ENCODE results near the gene TBCD. TPM values are rescaled to one million over a fixed set of nuclear protein-coding genes. Genes with fewer than 3 reads are reported as not detected.

The TBCD gene
- total and polyA plus RNA-seq, 12 donors: 41.3 to 107 (median 52.4) TPM

- 90 to 92% methylated on average over 19 of the region's 19 CpGs for WGBS, 2 donors
- DNase-seq: no peak
- peaks cover 0 to 82% (median 26%) of the 10 kb centered on the region in 9 donors for H3K36me3 ChIP-seq
These were observed 156.1 kb downstream of the TBCD start for GRCh38 chr17:82907797-82908542.

GRCh38 chr17:82908543-82909160 is 156.8 kb downstream of the TBCD start:
- WGBS, 2 donors: 90% methylated on average over 13 of the region's 13 CpGs
- H3K4me1 ChIP-seq: peaks cover 0 to 15% (median 5%) of the 10 kb centered on the region in 9 donors
- ATAC-seq (no peak), DNase-seq (no peak)
- intact Hi-C loops (cut with DNase I): no loop called here
- no peak overlapping the region for H3K27ac ChIP-seq
- no peak overlapping the region for H3K4me3 ChIP-seq
- H3K36me3 ChIP-seq: peaks cover 0 to 83% (median 25%) of the 10 kb centered on the region in 9 donors
- H3K9me3 ChIP-seq: no peaks in the 10 kb centered on the region
- TF ChIP-seq CTCF (IDR thresholded peaks at IDR 0.05): no peak
- no peaks in the 10 kb centered on the region for H3K27me3 ChIP-seq

More at GRCh38 chr17:82907797-82908542, 156.1 kb downstream of the TBCD start:
- H3K27me3 ChIP-seq: no peaks in the 10 kb centered on the region
- H3K4me1 ChIP-seq: peaks cover 0 to 15% (median 5%) of the 10 kb centered on the region in 9 donors
- H3K27ac ChIP-seq: no peak overlapping the region
- no peak for ATAC-seq
- H3K4me3 ChIP-seq: no peak overlapping the region
- intact Hi-C loops (cut with DNase I): no loop called here
- TF ChIP-seq CTCF (IDR thresholded peaks at IDR 0.05): no peak
- no peaks in the 10 kb centered on the region for H3K9me3 ChIP-seq

- H3K4me3 ChIP-seq: no peak overlapping the region
- intact Hi-C loops (cut with DNase I): no loop called here
- TF ChIP-seq CTCF (IDR thresholded peaks at IDR 0.05): no peak
- H3K4me1 ChIP-seq: peaks cover 0 to 19% (median 5%) of the 10 kb centered on the region in 9 donors
- H3K27ac ChIP-seq: no peak overlapping the region
- no peaks in the 10 kb centered on the region for H3K9me3 ChIP-seq
- DNase-seq (no peak), ATAC-seq (no peak)
- no peaks in the 10 kb centered on the region for H3K27me3 ChIP-seq
- 91 to 93% methylated on average over 26 of the region's 26 CpGs for WGBS, 2 donors
- peaks cover 0 to 83% (median 25%) of the 10 kb centered on the region in 9 donors for H3K36me3 ChIP-seq
These were observed 157.5 kb downstream of the TBCD start for GRCh38 chr17:82909322-82909904.

- Histone ChIP-seq H3K27ac (no peak overlapping the region), H3K9me3 (no peaks in the 10 kb centered on the region), H3K4me1 (peaks cover 0 to 25% (median 10%) of the 10 kb centered on the region in 9 donors), H3K27me3 (no peaks in the 10 kb centered on the region), H3K36me3 (peaks cover 0 to 80% (median 25%) of the 10 kb centered on the region in 9 donors), H3K4me3 (no peak overlapping the region)
- ATAC-seq: no peak
- no peak for DNase-seq
- no peak for TF ChIP-seq CTCF (IDR thresholded peaks at IDR 0.05)
- intact Hi-C loops (cut with DNase I): loop anchor here in 6 of 10 donors (5.0 to 10.0 kb wide), 4 partner anchors 33 to 128 kb away; no protein-coding TSS in a partner anchor
- WGBS, 2 donors: 84 to 86% methylated on average over 12 of the region's 12 CpGs
These were observed 158.2 kb downstream of the TBCD start for GRCh38 chr17:82910041-82910481.
